HepG2 (cell line): ENCODE measurements around the gene PCNX4. TPM values are rescaled to one million over a fixed set of nuclear protein-coding genes. Genes with fewer than 3 reads are reported as not detected.

Experiments used
- ATF4 ChIP-seq, 2 experiments: fragments of 450-650 bp in 1 of 2; sonication (generic) in 1 of 2; formaldehyde crosslinking; IDR thresholded peaks; 2 replicates each; pipeline versions ENCODE4 v1.5.0 to v1.8.0; 2020 to 2022; ENCODE audit warnings: mild to moderate bottlenecking in 1 of 2, missing genetic modification reagents in 1 of 2
- ATF6 ChIP-seq: sonication (generic); formaldehyde crosslinking; conservative IDR thresholded peaks from 2 replicates; pipeline ENCODE4 v1.4.0; 2020; ENCODE audit warnings: missing genetic modification reagents
- EEA1 ChIP-seq: sonication (generic); formaldehyde crosslinking; IDR thresholded peaks from 2 replicates; pipeline ENCODE4 v1.5.1; 2020; ENCODE audit warnings: mild to moderate bottlenecking, missing genetic modification reagents, borderline replicate concordance
- ETV6 ChIP-seq: sonication (generic); formaldehyde crosslinking; conservative IDR thresholded peaks from 2 replicates; pipeline ENCODE4 v1.4.0; 2020; ENCODE audit warnings: missing genetic modification reagents
- FOXC1 ChIP-seq: sonication (generic); formaldehyde crosslinking; IDR thresholded peaks from 2 replicates; pipeline ENCODE4 v1.8.0; 2022; ENCODE audit warnings: mild to moderate bottlenecking, missing genetic modification reagents, borderline replicate concordance
- KLF15 ChIP-seq: sonication (generic); formaldehyde crosslinking; IDR thresholded peaks from 2 replicates; pipeline ENCODE4 v1.8.1; 2023; ENCODE audit warnings: borderline replicate concordance, mild to moderate bottlenecking, inconsistent platforms, missing genetic modification reagents, mixed read lengths
- MTERF4 ChIP-seq: sonication (generic); formaldehyde crosslinking; IDR thresholded peaks from 2 replicates; pipeline ENCODE4 v1.8.0; 2023; ENCODE audit warnings: mild to moderate bottlenecking, missing genetic modification reagents
- NFE2L1 ChIP-seq: sonication (generic); formaldehyde crosslinking; IDR thresholded peaks from 2 replicates; pipeline ENCODE4 v1.4.0; 2020; ENCODE audit warnings: missing genetic modification reagents, mild to moderate bottlenecking, borderline replicate concordance
- NFYC ChIP-seq: IDR thresholded peaks from 2 replicates; pipeline ENCODE4 v1.6.1; 2016; ENCODE audit warnings: missing genetic modification reagents, missing compliant biosample characterization
- NR3C1 ChIP-seq: sonication (generic); formaldehyde crosslinking; IDR thresholded peaks from 2 replicates; pipeline ENCODE4 v1.4.0; 2020; ENCODE audit warnings: missing genetic modification reagents
- ZBTB10 ChIP-seq: sonication (generic); formaldehyde crosslinking; IDR thresholded peaks from 2 replicates; pipeline ENCODE4 v1.4.0; 2020; ENCODE audit warnings: missing genetic modification reagents, borderline replicate concordance
- ZBTB26 ChIP-seq: IDR thresholded peaks from 2 replicates; pipeline ENCODE4 v1.6.1; 2016; ENCODE audit warnings: missing compliant biosample characterization, missing genetic modification reagents, borderline replicate concordance
- ZFP36L1 ChIP-seq: sonication (generic); formaldehyde crosslinking; IDR thresholded peaks from 2 replicates; pipeline ENCODE4 v1.8.0; 2022; ENCODE audit warnings: mild to moderate bottlenecking, missing genetic modification reagents, moderate library complexity
- ZNF660 ChIP-seq: sonication (generic); formaldehyde crosslinking; IDR thresholded peaks from 2 replicates; pipeline ENCODE4 v1.5.1; 2020; ENCODE audit warnings: mild to moderate bottlenecking, low read depth, missing genetic modification reagents, borderline replicate concordance
- ZNF7 ChIP-seq: IDR thresholded peaks from 2 replicates; pipeline ENCODE4 v1.6.1; 2016; ENCODE audit warnings: missing biosample characterization, missing genetic modification reagents
- ZNF720 ChIP-seq: sonication (generic); formaldehyde crosslinking; IDR thresholded peaks from 2 replicates; pipeline ENCODE4 v1.4.0; 2020; ENCODE audit warnings: missing genetic modification reagents
- ZUFSP ChIP-seq: sonication (generic); formaldehyde crosslinking; IDR thresholded peaks from 2 replicates; pipeline ENCODE4 v1.9.0; 2021; ENCODE audit warnings: missing genetic modification reagents, mild to moderate bottlenecking, borderline replicate concordance
- polyA plus RNA-seq, 8 experiments: library from polyadenylated mRNA; depleted of rRNA in 3 of 8; stranded (reverse) in 7 of 8; unstranded in 1 of 8; fragments of >200 nt; fragmentation: Illumina TruSeq in 4 of 8; extraction: Trizol in 4 of 8; gene quantifications; 2 replicates each; pipeline versions ENCODE4 v1.2.1 to v1.2.3, GENCODE V29; 2011 to 2016; ENCODE audit warnings: low read depth in 4 of 8, missing spikeins in 1 of 8, mixed read lengths in 1 of 8; ENCODE audit not compliant: insufficient read depth in 1 of 8
- total RNA-seq, 5 experiments: library from RNA; depleted of rRNA; stranded (reverse); fragments of >200 nt; fragmentation: Illumina TruSeq; extraction: Trizol; gene quantifications; 2 replicates each; pipeline ENCODE4 v1.2.3, GENCODE V29; 2016; ENCODE audit warnings: low read depth in 1 of 5

The PCNX4 gene
- total and polyA plus RNA-seq, 2 of the 13 experiments (the other 11 are each of a cell fraction or from before 2014, with no cell fraction given), result 28.6 to 43.0 TPM

- TF ChIP-seq ATF6 (CRISPR knock-in tag) (no peak; the same call in 1 of the 2 replicates), ZUFSP (CRISPR knock-in tag) (no peak), ZFP36L1 (CRISPR knock-in tag) (peak; percentile 91), ZBTB26 (CRISPR knock-in tag) (peak; percentile 89), KLF15 (CRISPR knock-in tag) (0 out of 2 replicates have a peak, but pooled peaks have one; percentile 29), ETV6 (CRISPR knock-in tag) (no peak), ZBTB10 (CRISPR knock-in tag) (no peak; the same call in 1 of the 2 replicates), ATF4 (CRISPR knock-in tag; IDR thresholded peaks at IDR 0.05) (peak in 1 of 2 experiments; percentile 83; a peak in 2 of 4 replicates), NR3C1 (CRISPR knock-in tag) (no peak), MTERF4 (CRISPR knock-in tag) (peak; percentile 99), FOXC1 (CRISPR knock-in tag) (peak; percentile 94), ZNF7 (no peak), ZNF660 (CRISPR knock-in tag) (no peak; the same call in 1 of the 2 replicates), NFYC (peak; percentile 47), NFE2L1 (CRISPR knock-in tag) (no peak), EEA1 (peak; percentile 94; the same call in 1 of the 2 replicates), ZNF720 (no peak)
Measured at GRCh38 chr14:60091550-60092525, at the start of gene PCNX4 (continued).
